GM12892 (cell line): ENCODE data around the gene SHISAL2B.

Experiments
- POLR2A ChIP-seq: IDR thresholded peaks from 2 replicates; pipeline ENCODE4 v1.6.1; 2011; ENCODE audit warnings: low read depth, low read length, control low read depth
- POLR2AphosphoS5 ChIP-seq: IDR thresholded peaks from 2 replicates; pipeline ENCODE4 v1.6.1; 2011; ENCODE audit warnings: low read depth, low read length, control low read depth
- TAF1 ChIP-seq: IDR thresholded peaks from 2 replicates; pipeline ENCODE4 v1.6.1; 2011; ENCODE audit warnings: low read depth, mild to moderate bottlenecking, control low read depth, low read length, borderline replicate concordance

DNA sequence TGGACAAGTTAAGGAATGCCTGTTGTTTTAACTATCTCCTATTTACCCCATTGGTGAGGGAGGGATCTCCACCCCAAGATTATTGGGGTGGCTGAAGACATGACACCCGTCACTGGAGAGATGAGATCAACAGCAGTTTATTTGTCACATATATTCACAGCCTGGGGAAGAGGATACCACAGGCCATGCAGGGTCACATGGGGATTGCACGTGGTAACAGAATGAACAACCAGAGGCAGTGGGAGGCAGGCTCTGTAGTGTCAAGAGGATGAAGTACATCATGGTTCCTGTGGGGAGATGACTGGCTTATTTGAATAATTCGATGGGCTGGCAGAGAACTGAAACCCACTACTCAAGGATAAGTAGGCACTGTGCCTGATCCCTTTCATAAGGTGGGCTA lies 18.6 kb upstream of the SHISAL2B start:
- TF ChIP-seq POLR2A (no peak), POLR2AphosphoS5 (no peak), TAF1 (no peak)
